ENCODE measurements around the gene COL11A1.

- no peak for TF ChIP-seq PRDM2 (tag by site-specific recombination; IDR thresholded peaks at IDR 0.05; ENCODE audit: borderline replicate concordance)
- no peak for TF ChIP-seq ZBTB11 (tag by site-specific recombination; conservative IDR thresholded peaks at IDR 0.05; ENCODE audit: low read depth)
- no peak for TF ChIP-seq TSHZ1 (tag by site-specific recombination; IDR thresholded peaks at IDR 0.05; ENCODE audit: borderline replicate concordance)
- TF ChIP-seq ZBTB49 (tag by site-specific recombination; IDR thresholded peaks at IDR 0.05; ENCODE audit: low read depth): no peak
- TF ChIP-seq ZNF274 (IDR thresholded peaks at IDR 0.05; ENCODE audit: low read length): no peak
- no peak for TF ChIP-seq ZNF274 (tag by site-specific recombination; IDR thresholded peaks at IDR 0.05; ENCODE audit: borderline replicate concordance)
- no peak for TF ChIP-seq ZBTB20 (tag by site-specific recombination; IDR thresholded peaks at IDR 0.05)
- TF ChIP-seq ZNF416 (tag by site-specific recombination; IDR thresholded peaks at IDR 0.05): no peak
- TF ChIP-seq CTCF (tag by site-specific recombination; IDR thresholded peaks at IDR 0.05): no peak
- TF ChIP-seq ZNF24 (tag by site-specific recombination; IDR thresholded peaks at IDR 0.05): no peak
Measured at GRCh38 chr1:102978874-102979273, 129.4 kb downstream of the COL11A1 start.
